ENCODE data around the gene TNNI3K. TPM values are rescaled to one million over a fixed set of nuclear protein-coding genes. Genes with fewer than 3 reads are reported as not detected.
A peak's percentile ranks its signal among the peaks of the same experiment; 100 is the strongest.

TNNI3K gene
- total and polyA plus RNA-seq, 4 donors, result 2.3 to 4.4 (median 3.5) TPM

GRCh38 chr1:74425676-74426075 lies 190.5 kb downstream of the TNNI3K start:
- H3K4me3 ChIP-seq (ENCODE audit: low read depth, low read length), result no peak overlapping the region
- DNase-seq (ENCODE audit: low read depth in 4 of 6, low spot score in 6 of 6), result no peak
- 86% methylated on average over 1 of the region's 6 CpGs for WGBS (ENCODE audit: insufficient coverage)
- no peaks in the 10 kb centered on the region for H3K9me3 ChIP-seq (ENCODE audit: control insufficient read depth, insufficient read depth, low read length)
- H3K27me3 ChIP-seq (ENCODE audit: control insufficient read depth, insufficient read depth, low read length), result no peaks in the 10 kb centered on the region
- no peaks in the 10 kb centered on the region for H3K4me1 ChIP-seq (ENCODE audit: control insufficient read depth, insufficient read depth, low read length)
- no peaks in the 10 kb centered on the region for H3K36me3 ChIP-seq (ENCODE audit: control insufficient read depth, insufficient read depth, low read length)
- no peak overlapping the region for H3K27ac ChIP-seq (ENCODE audit: low read depth, low read length)

DNA sequence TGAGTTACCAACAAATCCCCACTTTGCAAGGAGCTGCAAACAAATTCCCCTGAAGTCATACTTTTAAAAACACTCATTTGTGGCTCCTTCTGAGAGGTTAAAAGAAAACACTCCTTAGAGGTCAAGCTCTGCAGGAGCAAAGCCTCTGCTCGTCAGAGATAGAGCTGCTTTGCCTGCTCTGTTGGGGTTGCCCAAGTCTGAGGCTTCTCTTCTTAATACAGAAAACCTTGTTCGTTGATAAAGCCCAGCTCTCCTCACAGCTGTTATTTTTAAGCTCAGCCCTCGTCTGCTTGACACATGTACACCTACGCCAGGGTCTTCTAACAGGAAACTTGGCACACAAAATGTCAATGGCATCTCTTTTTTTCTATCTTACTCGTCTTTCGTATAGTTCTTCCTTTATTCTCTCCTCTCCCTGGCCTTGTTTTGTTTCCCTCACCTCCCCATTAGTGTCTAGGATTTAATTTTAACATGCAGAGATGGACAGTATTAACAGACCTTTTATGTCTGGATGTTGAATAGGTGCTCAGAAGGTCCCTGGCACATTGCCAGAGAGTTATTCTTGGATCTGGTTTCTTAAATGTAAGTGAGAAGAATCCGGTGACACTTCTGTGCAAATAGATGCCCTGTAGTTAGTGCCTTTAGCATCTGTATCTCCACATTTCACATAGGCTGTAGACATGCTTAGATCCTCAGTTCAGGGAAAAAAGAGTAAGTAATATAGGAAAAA lies 191.2 kb downstream of the TNNI3K start:
- DNase-seq (ENCODE audit: low read depth in 4 of 6, low spot score in 6 of 6), result peak in 1 of 6 donors; percentile 56
- Histone ChIP-seq H3K27me3 (ENCODE audit: control insufficient read depth, insufficient read depth, low read length) (no peaks in the 10 kb centered on the region), H3K27ac (ENCODE audit: low read depth, low read length) (no peak overlapping the region), H3K4me1 (ENCODE audit: control insufficient read depth, insufficient read depth, low read length) (no peaks in the 10 kb centered on the region), H3K36me3 (ENCODE audit: control insufficient read depth, insufficient read depth, low read length) (no peaks in the 10 kb centered on the region), H3K9me3 (ENCODE audit: control insufficient read depth, insufficient read depth, low read length) (no peaks in the 10 kb centered on the region), H3K4me3 (ENCODE audit: low read depth, low read length) (no peak overlapping the region)
- 33% methylated on average over 5 of the region's 7 CpGs for WGBS (ENCODE audit: insufficient coverage)

DNA sequence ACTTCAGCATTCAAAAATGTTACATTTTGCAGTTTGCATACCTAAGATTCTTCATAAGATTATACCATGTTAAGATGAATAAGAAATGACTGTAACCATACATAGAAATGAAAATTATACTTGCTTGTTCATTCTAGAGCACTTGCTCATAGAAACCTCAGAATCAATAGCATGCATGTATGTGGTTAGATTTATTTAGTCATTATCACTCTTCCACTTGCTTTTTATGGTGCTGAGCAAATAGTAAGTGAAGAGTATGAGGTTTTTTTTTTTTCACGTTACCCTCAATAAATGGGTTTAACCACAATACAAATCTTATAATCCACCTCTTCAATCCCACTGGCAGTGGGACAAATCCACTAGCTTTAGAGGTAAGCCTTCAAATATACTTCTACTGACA lies 192.5 kb downstream of the TNNI3K start:
- DNase-seq (ENCODE audit: low read depth in 4 of 6, low spot score in 6 of 6), result no peak
- no peaks in the 10 kb centered on the region for H3K27me3 ChIP-seq (ENCODE audit: control insufficient read depth, insufficient read depth, low read length)
- no peak overlapping the region for H3K27ac ChIP-seq (ENCODE audit: low read depth, low read length)
- H3K4me1 ChIP-seq (ENCODE audit: control insufficient read depth, insufficient read depth, low read length), result no peaks in the 10 kb centered on the region
- no peak overlapping the region for H3K4me3 ChIP-seq (ENCODE audit: low read depth, low read length)
- WGBS (ENCODE audit: insufficient coverage), result no CpG with 5 or more reads among the region's 1 CpG
- no peaks in the 10 kb centered on the region for H3K9me3 ChIP-seq (ENCODE audit: control insufficient read depth, insufficient read depth, low read length)
- no peaks in the 10 kb centered on the region for H3K36me3 ChIP-seq (ENCODE audit: control insufficient read depth, insufficient read depth, low read length)

DNA sequence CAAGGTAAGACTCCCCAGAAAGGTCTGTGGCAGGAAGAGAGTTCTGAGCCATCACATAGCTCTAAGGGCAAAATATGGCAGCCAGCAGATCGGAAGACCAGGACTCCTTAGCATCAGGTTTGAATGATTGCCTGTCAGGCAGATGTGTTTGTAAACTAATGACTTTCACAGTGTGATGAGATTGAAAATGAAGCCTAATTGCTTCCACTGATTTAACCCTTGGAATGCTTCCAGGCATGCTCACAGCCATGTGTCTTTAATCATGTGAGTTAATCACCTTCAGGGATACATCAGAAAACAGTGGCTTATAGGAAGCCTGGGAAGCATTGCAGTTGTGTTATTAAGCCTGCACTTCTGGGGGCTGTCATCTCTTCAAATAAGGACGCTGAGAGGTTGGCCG lies 194.4 kb downstream of the TNNI3K start:
- WGBS (ENCODE audit: insufficient coverage), result 25% methylated on average over 1 of the region's 3 CpGs
- Histone ChIP-seq H3K36me3 (ENCODE audit: control insufficient read depth, insufficient read depth, low read length) (no peaks in the 10 kb centered on the region), H3K4me3 (ENCODE audit: low read depth, low read length) (no peak overlapping the region), H3K4me1 (ENCODE audit: control insufficient read depth, insufficient read depth, low read length) (no peaks in the 10 kb centered on the region), H3K9me3 (ENCODE audit: control insufficient read depth, insufficient read depth, low read length) (no peaks in the 10 kb centered on the region), H3K27ac (ENCODE audit: low read depth, low read length) (no peak overlapping the region), H3K27me3 (ENCODE audit: control insufficient read depth, insufficient read depth, low read length) (no peaks in the 10 kb centered on the region)
- DNase-seq (ENCODE audit: low read depth in 4 of 6, low spot score in 6 of 6), result peak in 2 of 6 donors; percentile 24 to 77

DNA sequence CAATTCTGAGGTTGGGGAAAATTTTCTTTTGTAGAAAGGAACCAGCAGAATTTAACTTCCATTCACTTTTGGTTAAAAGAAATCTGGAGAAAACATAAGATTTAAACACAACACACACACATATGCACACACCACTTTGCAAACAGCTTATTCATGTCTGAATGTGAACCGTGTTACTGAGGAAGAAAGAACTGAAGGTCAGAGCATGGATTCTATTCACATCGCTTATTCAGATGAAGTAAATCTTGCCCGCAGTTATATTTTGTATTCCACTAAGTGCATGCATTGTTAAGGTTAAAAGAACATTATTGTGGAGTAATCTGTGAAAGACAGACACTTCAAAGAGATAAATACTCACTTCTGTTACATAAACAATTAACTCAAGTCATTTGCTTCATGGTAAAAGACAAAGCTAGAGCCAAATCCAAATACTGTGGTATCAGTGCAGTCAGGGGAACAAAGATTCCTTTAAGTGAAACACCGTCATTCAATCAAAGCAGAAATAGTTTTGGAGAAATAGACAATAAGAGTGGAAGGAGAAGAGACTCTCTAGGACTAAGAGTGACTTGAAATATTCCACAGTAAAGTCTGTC lies 195.3 kb downstream of the TNNI3K start:
- no CpG with 5 or more reads among the region's 4 CpGs for WGBS (ENCODE audit: insufficient coverage)
- Histone ChIP-seq H3K27me3 (ENCODE audit: control insufficient read depth, insufficient read depth, low read length) (no peaks in the 10 kb centered on the region), H3K36me3 (ENCODE audit: control insufficient read depth, insufficient read depth, low read length) (no peaks in the 10 kb centered on the region), H3K4me1 (ENCODE audit: control insufficient read depth, insufficient read depth, low read length) (no peaks in the 10 kb centered on the region), H3K27ac (ENCODE audit: low read depth, low read length) (no peak overlapping the region), H3K9me3 (ENCODE audit: control insufficient read depth, insufficient read depth, low read length) (no peaks in the 10 kb centered on the region), H3K4me3 (ENCODE audit: low read depth, low read length) (no peak overlapping the region)
- peak in 1 of 6 donors; percentile 49 for DNase-seq (ENCODE audit: low read depth in 4 of 6, low spot score in 6 of 6)

- no peak overlapping the region for H3K27ac ChIP-seq (ENCODE audit: low read depth, low read length)
- no peak for DNase-seq (ENCODE audit: low read depth in 4 of 6, low spot score in 6 of 6)
- no peaks in the 10 kb centered on the region for H3K27me3 ChIP-seq (ENCODE audit: control insufficient read depth, insufficient read depth, low read length)
- H3K9me3 ChIP-seq (ENCODE audit: control insufficient read depth, insufficient read depth, low read length), result no peaks in the 10 kb centered on the region
- 57% methylated on average over 1 of the region's 4 CpGs for WGBS (ENCODE audit: insufficient coverage)
- no peaks in the 10 kb centered on the region for H3K36me3 ChIP-seq (ENCODE audit: control insufficient read depth, insufficient read depth, low read length)
- H3K4me3 ChIP-seq (ENCODE audit: low read depth, low read length), result no peak overlapping the region
- H3K4me1 ChIP-seq (ENCODE audit: control insufficient read depth, insufficient read depth, low read length), result no peaks in the 10 kb centered on the region
Measured at GRCh38 chr1:74431531-74431930, 196.3 kb downstream of the TNNI3K start.

GRCh38 chr1:74432325-74432724 lies 197.1 kb downstream of the TNNI3K start:
- H3K27me3 ChIP-seq (ENCODE audit: control insufficient read depth, insufficient read depth, low read length), result no peaks in the 10 kb centered on the region
- DNase-seq (ENCODE audit: low read depth in 4 of 6, low spot score in 6 of 6), result no peak
- H3K4me1 ChIP-seq (ENCODE audit: control insufficient read depth, insufficient read depth, low read length), result no peaks in the 10 kb centered on the region
- no peak overlapping the region for H3K27ac ChIP-seq (ENCODE audit: low read depth, low read length)
- H3K36me3 ChIP-seq (ENCODE audit: control insufficient read depth, insufficient read depth, low read length), result no peaks in the 10 kb centered on the region
- no peaks in the 10 kb centered on the region for H3K9me3 ChIP-seq (ENCODE audit: control insufficient read depth, insufficient read depth, low read length)
- H3K4me3 ChIP-seq (ENCODE audit: low read depth, low read length), result no peak overlapping the region
- no CpG with 5 or more reads among the region's 1 CpG for WGBS (ENCODE audit: insufficient coverage)

DNA sequence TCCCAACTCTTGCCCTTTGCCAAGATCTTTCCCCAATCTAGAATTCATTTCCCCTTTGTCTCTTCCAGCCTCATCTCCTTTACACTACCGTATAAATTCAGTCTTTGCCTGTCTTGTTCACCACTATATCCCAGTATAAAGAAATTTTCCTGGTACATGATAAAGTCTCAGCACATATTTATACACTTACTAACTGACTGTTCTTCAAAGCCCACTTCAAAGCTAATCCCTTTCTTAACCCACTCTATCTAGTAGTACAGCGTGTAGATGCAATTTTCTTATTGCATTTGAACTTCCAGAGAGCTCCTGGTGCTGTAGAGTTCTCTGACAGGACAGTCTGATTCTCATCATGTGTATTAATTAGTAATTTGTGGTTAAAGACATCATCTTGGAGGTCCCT lies 199.1 kb downstream of the TNNI3K start:
- DNase-seq (ENCODE audit: low read depth in 4 of 6, low spot score in 6 of 6), result no peak
- Histone ChIP-seq H3K9me3 (ENCODE audit: control insufficient read depth, insufficient read depth, low read length) (no peaks in the 10 kb centered on the region), H3K36me3 (ENCODE audit: control insufficient read depth, insufficient read depth, low read length) (no peaks in the 10 kb centered on the region), H3K4me3 (ENCODE audit: low read depth, low read length) (no peak overlapping the region), H3K27me3 (ENCODE audit: control insufficient read depth, insufficient read depth, low read length) (no peaks in the 10 kb centered on the region), H3K27ac (ENCODE audit: low read depth, low read length) (no peak overlapping the region), H3K4me1 (ENCODE audit: control insufficient read depth, insufficient read depth, low read length) (no peaks in the 10 kb centered on the region)
- WGBS (ENCODE audit: insufficient coverage), result 73% methylated on average over 1 of the region's 2 CpGs

DNA sequence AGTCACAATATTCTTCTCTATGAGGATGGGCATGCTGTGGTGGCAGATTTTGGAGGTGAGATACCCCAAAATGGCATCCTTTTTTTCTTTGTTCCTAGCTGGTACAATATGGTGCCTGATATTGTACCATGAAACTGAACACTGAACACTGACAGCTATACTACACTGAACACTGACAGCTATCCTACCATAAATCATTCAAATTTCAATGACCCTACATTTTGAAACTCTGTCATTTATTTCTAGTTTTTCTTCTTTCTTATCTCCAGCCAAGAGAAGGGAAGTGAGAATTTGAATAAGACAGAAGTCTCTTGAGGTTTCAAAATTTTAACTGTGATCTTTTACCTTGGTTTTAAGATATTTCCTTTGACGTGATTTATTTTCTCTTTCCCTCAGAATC lies 200.9 kb downstream of the TNNI3K start:
- WGBS (ENCODE audit: insufficient coverage), result no CpG with 5 or more reads among the region's 1 CpG
- Histone ChIP-seq H3K4me3 (ENCODE audit: low read depth, low read length) (no peak overlapping the region), H3K4me1 (ENCODE audit: control insufficient read depth, insufficient read depth, low read length) (no peaks in the 10 kb centered on the region), H3K27ac (ENCODE audit: low read depth, low read length) (no peak overlapping the region), H3K9me3 (ENCODE audit: control insufficient read depth, insufficient read depth, low read length) (no peaks in the 10 kb centered on the region), H3K36me3 (ENCODE audit: control insufficient read depth, insufficient read depth, low read length) (no peaks in the 10 kb centered on the region), H3K27me3 (ENCODE audit: control insufficient read depth, insufficient read depth, low read length) (no peaks in the 10 kb centered on the region)
- no peak for DNase-seq (ENCODE audit: low read depth in 4 of 6, low spot score in 6 of 6)

- Histone ChIP-seq H3K4me1 (ENCODE audit: control insufficient read depth, insufficient read depth, low read length) (no peaks in the 10 kb centered on the region), H3K9me3 (ENCODE audit: control insufficient read depth, insufficient read depth, low read length) (no peaks in the 10 kb centered on the region), H3K36me3 (ENCODE audit: control insufficient read depth, insufficient read depth, low read length) (no peaks in the 10 kb centered on the region), H3K27me3 (ENCODE audit: control insufficient read depth, insufficient read depth, low read length) (no peaks in the 10 kb centered on the region), H3K27ac (ENCODE audit: low read depth, low read length) (no peak overlapping the region), H3K4me3 (ENCODE audit: low read depth, low read length) (no peak overlapping the region)
- WGBS (ENCODE audit: insufficient coverage), result 83% methylated on average over 1 of the region's 1 CpG
- no peak for DNase-seq (ENCODE audit: low read depth in 4 of 6, low spot score in 6 of 6)
Measured at GRCh38 chr1:74437035-74437434, 201.8 kb downstream of the TNNI3K start.

Measured in spinal cord (tissue), 10 donors.